Ammon's horn (tissue), 1 donor: ENCODE data around the gene ATG10.
"Not testable (repeated sequence)": the region's sequence is repeated elsewhere in the genome, so short reads cannot be mapped to it uniquely, and the experiment has no call there.

Experiments
- DNase-seq: peaks from one replicate; pipeline ENCODE4 v3.0.0-alpha.2; 2016; ENCODE audit warnings: low spot score

Gene ATG10

GRCh38 chr5:82129723-82130285 is 158.0 kb downstream of the ATG10 start:
- no peak for DNase-seq

- no peak for DNase-seq
Observed at GRCh38 chr5:82130602-82131001, 158.8 kb downstream of the ATG10 start.

DNA sequence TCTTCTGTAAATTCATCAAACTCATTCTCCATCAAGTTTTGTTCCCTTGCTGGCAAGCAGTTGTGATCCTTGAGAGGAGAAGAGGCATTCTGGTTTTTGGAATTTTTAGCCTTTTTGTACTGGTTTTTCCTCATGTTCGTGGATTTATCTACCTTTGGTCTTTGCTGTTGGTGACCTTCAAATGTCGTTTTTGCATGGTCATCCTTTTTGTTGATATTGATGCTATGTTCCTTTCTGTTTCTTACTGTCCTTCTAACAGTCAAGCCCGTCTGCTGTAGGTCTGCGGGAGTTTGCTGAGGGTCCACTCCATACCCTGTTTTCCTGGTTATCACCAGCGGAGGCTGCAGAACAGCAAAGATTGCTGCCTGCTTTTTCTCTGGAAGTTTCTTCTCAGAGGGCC is 165.4 kb downstream of the ATG10 start:
- no peak for DNase-seq

- not testable (repeated sequence) for DNase-seq
Observed at GRCh38 chr5:82139837-82140236, 168.0 kb downstream of the ATG10 start.

DNA sequence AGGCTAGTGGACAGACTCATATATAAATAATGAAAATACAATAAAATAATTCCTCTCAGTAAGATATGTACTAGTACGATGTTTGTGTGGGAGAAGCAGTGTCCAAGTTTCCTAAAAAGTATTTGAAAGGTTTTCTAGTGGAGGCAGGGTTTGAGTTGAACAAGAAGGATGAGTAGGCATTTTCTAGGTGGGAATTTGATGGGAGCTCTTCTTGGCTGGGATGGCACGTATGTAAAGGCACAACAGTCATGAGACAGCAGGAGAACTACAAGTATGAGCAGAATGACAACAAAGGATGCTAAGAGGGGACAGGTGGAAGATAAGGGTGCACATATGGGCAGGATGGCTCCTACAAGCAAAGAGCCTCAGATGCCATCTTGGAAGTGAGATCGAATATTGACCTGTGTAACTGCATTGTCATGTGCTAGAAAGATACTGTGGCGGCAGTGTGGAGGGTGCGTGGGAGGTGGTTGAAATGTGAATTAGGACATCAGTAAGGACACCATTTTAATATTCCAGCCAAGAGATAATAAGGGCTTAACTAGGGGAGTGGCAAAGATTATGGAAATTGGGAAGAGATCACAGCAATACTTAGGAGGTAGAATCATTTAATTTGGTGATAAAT is 170.5 kb downstream of the ATG10 start:
- no peak for DNase-seq

DNA sequence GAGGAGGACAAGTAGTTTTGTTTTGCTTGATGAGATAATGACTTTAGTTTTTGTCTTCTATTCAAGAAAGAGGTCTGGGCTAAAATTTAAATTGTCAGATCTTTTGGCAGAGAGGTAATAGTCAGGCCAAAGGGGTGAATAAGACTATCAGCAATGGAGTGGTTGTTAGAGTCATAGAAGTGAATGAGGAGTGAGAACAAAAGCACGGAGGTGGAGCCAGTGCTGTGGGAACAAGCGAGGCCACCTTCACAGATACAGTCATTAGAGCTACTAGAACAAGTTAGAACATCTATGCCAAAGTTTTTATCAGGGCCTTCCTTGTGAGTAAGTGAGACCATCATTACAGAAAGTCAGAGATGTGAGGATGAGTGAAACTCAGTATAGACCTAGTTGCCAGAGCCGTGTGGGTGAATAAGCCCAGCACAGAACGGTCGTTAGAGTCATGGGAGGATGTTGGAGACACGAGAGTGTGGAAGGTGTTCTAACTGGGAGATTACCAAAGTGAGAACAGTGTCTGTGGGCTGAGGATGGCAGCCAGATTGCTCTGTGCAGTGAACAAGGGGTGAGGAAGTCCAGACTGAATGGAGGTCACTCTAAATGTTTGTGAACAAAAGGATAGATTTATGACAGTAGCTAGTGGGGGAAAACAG is 171.2 kb downstream of the ATG10 start:
- DNase-seq, result no peak

DNA sequence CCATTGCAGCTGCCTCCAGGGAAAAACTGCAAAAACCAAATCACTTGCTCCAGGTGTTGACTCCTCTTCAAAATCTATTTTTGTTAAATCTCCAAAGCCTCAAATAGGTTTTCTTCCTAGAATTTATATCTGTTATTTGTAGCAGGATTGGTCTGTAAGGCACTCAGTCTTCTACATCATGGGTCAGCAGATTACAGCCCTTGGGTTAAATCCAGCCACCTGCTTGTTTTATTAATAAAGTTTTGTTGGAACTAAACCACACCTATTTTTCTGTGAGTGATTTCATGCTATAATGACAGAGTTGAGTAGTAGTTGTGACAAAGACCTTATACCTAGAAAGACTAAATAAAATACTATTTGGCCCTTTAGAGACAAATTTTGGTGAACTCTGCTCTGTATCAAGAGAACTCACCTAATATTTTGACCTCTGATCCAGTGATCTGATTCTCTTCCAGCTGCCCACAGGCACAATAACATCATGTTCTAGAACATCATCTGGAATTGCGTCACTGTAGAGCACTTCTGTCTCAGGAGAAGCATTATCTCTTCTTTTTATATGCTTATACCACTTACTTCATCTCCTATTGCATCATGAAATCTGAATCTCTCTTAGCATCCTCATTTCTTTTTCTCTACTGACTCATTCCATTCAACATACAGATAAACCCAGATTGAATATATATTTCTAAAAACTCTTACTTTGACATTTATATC is 176.2 kb downstream of the ATG10 start:
- DNase-seq, result no peak

GRCh38 chr5:82149434-82149833 is 177.6 kb downstream of the ATG10 start:
- DNase-seq, result no peak

- DNase-seq, result peak; percentile 9
Observed at GRCh38 chr5:82150559-82150958, 178.7 kb downstream of the ATG10 start.

DNA sequence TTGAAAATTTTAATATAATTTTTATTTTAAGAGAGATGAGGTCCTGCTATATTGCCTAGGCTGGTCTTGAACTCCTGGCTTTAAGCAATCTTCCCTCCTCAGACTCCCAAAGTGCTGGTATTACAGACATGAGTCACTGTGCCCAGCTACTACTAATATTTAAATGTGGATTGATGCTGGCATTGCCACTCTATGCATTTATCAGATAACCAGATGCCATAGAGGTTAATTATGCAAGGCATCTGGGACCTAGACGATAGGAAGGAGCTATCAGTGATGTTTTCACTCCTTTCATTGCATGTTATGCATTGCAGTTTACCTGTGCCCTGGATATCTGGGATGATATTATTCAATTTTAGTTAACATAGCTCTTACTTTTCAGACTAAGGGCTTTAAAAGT is 179.4 kb downstream of the ATG10 start:
- no peak for DNase-seq

GRCh38 chr5:82151662-82152061 is 179.8 kb downstream of the ATG10 start:
- DNase-seq, result no peak

GRCh38 chr5:82152978-82153481 is 181.2 kb downstream of the ATG10 start:
- no peak for DNase-seq

DNA sequence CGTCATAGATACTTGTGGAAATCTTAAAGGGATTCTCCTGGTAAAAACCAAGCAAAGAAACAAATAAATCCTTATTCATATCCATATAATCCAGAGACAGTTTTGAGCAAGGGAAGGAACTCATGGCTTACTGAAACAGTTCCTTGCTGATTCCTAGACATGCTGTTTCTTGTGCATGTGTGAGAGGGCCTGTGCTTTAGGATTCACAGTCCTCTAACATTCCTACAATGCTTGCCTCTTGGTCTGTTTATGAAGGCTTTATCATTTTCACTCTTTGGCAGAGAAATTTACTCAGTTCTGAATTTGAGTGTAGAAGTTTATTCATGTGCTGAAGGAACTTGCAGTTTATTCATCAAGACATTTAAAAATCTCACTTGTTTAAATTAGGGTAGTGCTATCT is 183.0 kb downstream of the ATG10 start:
- no peak for DNase-seq

DNA sequence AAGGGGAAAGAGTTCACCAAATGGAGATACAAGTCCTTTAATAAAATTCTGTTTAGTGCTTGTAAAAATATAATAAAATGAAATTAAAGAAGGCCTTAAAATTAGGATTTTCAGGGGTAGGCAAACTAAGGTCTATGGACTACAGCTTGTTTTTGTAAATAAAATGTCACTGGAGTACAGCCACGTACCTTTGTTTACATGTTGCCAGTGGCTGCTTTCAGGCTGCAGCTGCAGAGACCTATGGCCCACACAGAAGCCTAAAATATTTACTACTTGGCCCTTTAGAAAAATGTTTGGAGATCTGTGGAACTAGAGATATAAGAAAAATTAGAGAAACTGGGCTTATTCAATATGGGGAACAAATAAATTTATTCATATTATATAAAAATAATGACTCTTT is 183.5 kb downstream of the ATG10 start:
- no peak for DNase-seq

GRCh38 chr5:82156874-82157273 is 185.1 kb downstream of the ATG10 start:
- DNase-seq, result no peak

DNA sequence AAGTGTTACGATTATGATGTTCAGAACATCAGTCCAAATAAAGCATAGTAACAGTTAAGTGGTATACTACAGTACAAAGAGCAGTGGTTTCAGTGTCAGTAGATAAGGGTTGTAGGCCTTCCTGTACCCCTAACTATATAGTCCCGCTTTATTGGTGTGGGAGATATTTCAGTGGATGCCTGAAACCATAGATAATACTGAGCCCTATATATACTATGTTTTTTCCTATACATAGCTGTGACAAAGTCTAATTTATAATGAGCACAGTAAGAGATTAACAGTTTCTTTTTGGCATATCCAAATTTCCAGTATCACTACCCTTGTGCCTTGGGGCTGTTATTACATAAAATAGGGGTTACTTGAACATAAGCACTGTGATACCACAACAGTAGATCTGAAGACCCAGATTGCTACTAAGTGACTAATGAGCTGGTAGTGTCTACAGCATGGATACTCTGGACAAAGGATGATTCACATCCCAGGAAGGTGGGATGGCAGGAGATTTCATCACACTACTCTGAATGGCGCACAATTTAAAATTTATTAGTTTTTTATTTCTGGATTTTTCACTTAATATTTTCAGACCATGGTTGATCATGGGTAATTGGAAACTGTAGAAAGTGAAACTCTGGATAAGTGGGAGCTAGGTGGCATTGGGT is 187.1 kb downstream of the ATG10 start:
- DNase-seq, result no peak

- DNase-seq, result no peak
Observed at GRCh38 chr5:82160948-82161347, 189.1 kb downstream of the ATG10 start.

- DNase-seq, result no peak
Observed at GRCh38 chr5:82162573-82162972, 190.8 kb downstream of the ATG10 start.

GRCh38 chr5:82163452-82164175 is 191.8 kb downstream of the ATG10 start:
- no peak for DNase-seq

GRCh38 chr5:82164176-82164976 is 192.6 kb downstream of the ATG10 start:
- no peak for DNase-seq
